GM12892 (cell line): ENCODE measurements around the gene PBX1.

Source experiments
- POLR2A ChIP-seq: IDR thresholded peaks from 2 replicates; pipeline ENCODE4 v1.6.1; 2011; ENCODE audit warnings: low read depth, low read length, control low read depth
- POLR2AphosphoS5 ChIP-seq: IDR thresholded peaks from 2 replicates; pipeline ENCODE4 v1.6.1; 2011; ENCODE audit warnings: low read depth, low read length, control low read depth

DNA sequence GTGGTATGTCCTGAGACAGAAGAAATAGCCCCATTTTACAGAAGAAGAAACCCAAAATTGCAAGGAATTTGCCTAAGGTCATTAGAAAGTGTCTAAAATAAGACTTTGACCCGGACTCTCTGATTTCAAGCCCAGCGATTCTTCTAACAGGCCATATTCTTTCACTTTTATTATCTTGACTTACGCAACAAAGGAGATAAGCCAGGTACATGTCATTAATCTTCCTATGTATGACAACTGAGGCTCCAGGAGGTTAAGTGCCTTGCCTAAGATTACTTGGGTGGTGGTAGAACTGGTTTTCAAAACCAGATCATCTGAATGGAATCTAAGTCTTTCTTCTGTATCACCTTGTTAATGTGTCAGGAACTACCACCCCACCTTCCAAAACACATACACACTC is 124.3 kb downstream of the PBX1 start:
- TF ChIP-seq POLR2A (no peak), POLR2AphosphoS5 (no peak)
